Endothelial cell of umbilical vein (primary cell): ENCODE measurements around the gene MFRP. TPM values are rescaled to one million over a fixed set of nuclear protein-coding genes. Genes with fewer than 3 reads are reported as not detected.

Experiments used
- BruUV-seq: library from RNA; stranded (reverse); fragments of 400-500 nt; replicated peaks from 2 replicates; lab custom pipeline; 2021; lab: Mats Ljungman, UMichigan
- CTCF ChIA-PET: fragments of 300-600, 350-600 bp; sonication (Branson Sonifier 250); formaldehyde crosslinking; loops from one replicate; lab custom pipeline; 2021; ENCODE audit warnings: antibody characterized with exemption, inconsistent platforms; lab: Charles Lee
- POLR2A ChIA-PET: fragments of 300-600, 350-600 bp; sonication (Branson Sonifier 250); formaldehyde crosslinking; loops from one replicate; lab custom pipeline; 2021; ENCODE audit warnings: antibody characterized with exemption, inconsistent platforms; lab: Charles Lee
- DNase-seq: peaks from one replicate; pipeline ENCODE4 v3.0.0-alpha.2; 2011; ENCODE audit warnings: low read depth, low spot score
- FAIRE-seq: peaks from 2 replicates; lab custom pipeline; 2011; peaks lifted over from hg19 to GRCh38; lab: Jason Lieb, UNC
- H2AFZ ChIP-seq: 2 replicates; pipeline ENCODE4 v1.6.0; 2012; ENCODE audit warnings: low read depth, low read length, control low read depth, inconsistent platforms
- H3K27ac ChIP-seq: 2 replicates; pipeline ENCODE4 v1.5.1; 2011; ENCODE audit warnings: low read depth, mild to moderate bottlenecking, control low read depth, low read length, moderate library complexity; ENCODE audit not compliant: insufficient read depth
- H3K27me3 ChIP-seq, 2 experiments: 2 replicates each; pipeline versions ENCODE4 v1.6.0 to v1.6.1; 2011; ENCODE audit warnings: low read length in 2 of 2, mixed read lengths in 1 of 2; ENCODE audit not compliant: control insufficient read depth in 2 of 2, insufficient read depth in 2 of 2
- H3K36me3 ChIP-seq, 2 experiments: 2 replicates in 1 of 2; 3 replicates in 1 of 2; pipeline ENCODE4 v1.5.1; 2011; ENCODE audit warnings: low read length in 2 of 2, mild to moderate bottlenecking in 1 of 2, moderate library complexity in 1 of 2; ENCODE audit not compliant: control insufficient read depth in 2 of 2, insufficient read depth in 2 of 2; ENCODE audit errors: extremely low read depth in 1 of 2
- H3K4me1 ChIP-seq: 3 replicates; pipeline ENCODE4 v1.5.1; 2011; ENCODE audit warnings: mild to moderate bottlenecking, low read length; ENCODE audit not compliant: control insufficient read depth, insufficient read depth; ENCODE audit errors: extremely low read depth
- H3K4me2 ChIP-seq: 2 replicates; pipeline ENCODE4 v1.6.1; 2011; ENCODE audit warnings: low read length, control low read depth, mixed read lengths; ENCODE audit not compliant: insufficient read depth
- H3K4me3 ChIP-seq, 3 experiments: fragments of 200-600 bp in 1 of 3; sonication (generic), shearing (Covaris generic) in 1 of 3; replicated peaks in 1 of 3; 2 replicates each; pipeline ENCODE4 v1.5.1; 2011 to 2016; ENCODE audit warnings: control low read depth in 3 of 3, low read length in 3 of 3, mild to moderate bottlenecking in 2 of 3, inconsistent platforms in 1 of 3, low read depth in 1 of 3, moderate library complexity in 1 of 3; ENCODE audit not compliant: insufficient read depth in 1 of 3
- H3K79me2 ChIP-seq: 2 replicates; pipeline ENCODE4 v1.6.0; 2012; ENCODE audit warnings: low read length, inconsistent platforms; ENCODE audit not compliant: control insufficient read depth, insufficient read depth
- H3K9ac ChIP-seq: replicated peaks from 2 replicates; pipeline ENCODE3; 2011; ENCODE audit warnings: low read length, control low read depth; ENCODE audit not compliant: insufficient read depth; ENCODE audit errors: extremely low read depth
- H3K9me1 ChIP-seq: replicated peaks from 3 replicates; pipeline ENCODE4 v1.6.0; 2011; ENCODE audit warnings: mild to moderate bottlenecking, low read length; ENCODE audit not compliant: control insufficient read depth, insufficient read depth; ENCODE audit errors: extremely low read depth
- H3K9me3 ChIP-seq: replicated peaks from 2 replicates; pipeline ENCODE4 v1.5.1; 2012; ENCODE audit warnings: low read length, inconsistent platforms; ENCODE audit not compliant: control insufficient read depth, insufficient read depth
- H4K20me1 ChIP-seq: replicated peaks from 2 replicates; pipeline ENCODE3; 2011; ENCODE audit warnings: mild to moderate bottlenecking, low read length; ENCODE audit not compliant: control insufficient read depth, insufficient read depth; ENCODE audit errors: extremely low read depth
- CTCF ChIP-seq, 2 donors: IDR thresholded peaks; 1 replicate in 1 of 2; 2 replicates in 1 of 2; pipeline ENCODE4 v1.5.1; 2011; ENCODE audit warnings: low read length in 2 of 2, mild to moderate bottlenecking in 2 of 2, moderate library complexity in 2 of 2, control low read depth in 1 of 2, inconsistent platforms in 1 of 2, low read depth in 1 of 2; ENCODE audit not compliant: insufficient read depth in 1 of 2; ENCODE audit errors: extremely low read depth in 1 of 2
- EZH2 ChIP-seq: IDR thresholded peaks from 2 replicates; pipeline ENCODE4 v1.6.1; 2012; ENCODE audit warnings: borderline replicate concordance, low read depth, mild to moderate bottlenecking, moderate library complexity, low read length, inconsistent platforms; ENCODE audit not compliant: severe bottlenecking
- FOS ChIP-seq: IDR thresholded peaks from 2 replicates; pipeline ENCODE4 v1.6.1; 2011; ENCODE audit warnings: mild to moderate bottlenecking, low read length, moderate library complexity, borderline replicate concordance; ENCODE audit not compliant: insufficient read depth
- GATA2 ChIP-seq: IDR thresholded peaks from 2 replicates; pipeline ENCODE4 v1.7.0; 2011; ENCODE audit warnings: low read depth, mild to moderate bottlenecking, moderate library complexity, mixed read lengths, low read length; ENCODE audit not compliant: insufficient read length, insufficient read depth
- JUN ChIP-seq: IDR thresholded peaks from 2 replicates; pipeline ENCODE4 v1.6.1; 2011; ENCODE audit warnings: borderline replicate concordance, low read depth; ENCODE audit not compliant: insufficient read length, insufficient read depth
- MYC ChIP-seq: IDR thresholded peaks from one replicate; pipeline ENCODE4 v1.6.1; 2011; ENCODE audit warnings: mild to moderate bottlenecking, low read depth, low read length
- POLR2A ChIP-seq: IDR thresholded peaks from 2 replicates; pipeline ENCODE4 v1.6.1; 2012; ENCODE audit warnings: low read depth, mild to moderate bottlenecking, control low read depth, low read length
- POLR2AphosphoS5 ChIP-seq: IDR thresholded peaks from 2 replicates; pipeline ENCODE4 v1.6.1; 2012; ENCODE audit warnings: low read depth, mild to moderate bottlenecking, control low read depth, low read length, moderate library complexity; ENCODE audit not compliant: insufficient read depth
- dilution Hi-C: fragments of 300-500 bp; cut with MboI; formaldehyde crosslinking; loops from one replicate; pipeline ENCODE4 v1.15.0; 2019; ENCODE audit warnings: low sequenced_read_pairs; ENCODE audit not compliant: extremely low pct_ligation_motif_present
- intact Hi-C: fragments of 100-400 bp; cut with micrococcal nuclease; formaldehyde crosslinking; loops from one replicate; pipeline ENCODE4 v1.10.0; 2022
- polyA plus RNA-seq, 4 experiments: library from polyadenylated mRNA; depleted of rRNA in 3 of 4; stranded (reverse) in 3 of 4; unstranded in 1 of 4; fragments of >200 nt; gene quantifications; 2 replicates each; pipeline versions ENCODE4 v1.2.1 to v1.2.3, GENCODE V29; 2011 to 2012; ENCODE audit warnings: missing spikeins in 1 of 4
- total RNA-seq: library from RNA; stranded (reverse); gene quantifications from 2 replicates; pipeline ENCODE4 v1.2.3, GENCODE V29; 2021
- TF ChIP-seq, protein P1 (sequence below): IDR thresholded peaks from 2 replicates; pipeline ENCODE4 v1.6.1; 2011; ENCODE audit not compliant: insufficient read depth, insufficient read length

The MFRP gene
- total and polyA plus RNA-seq, 2 donors (not counting 3 experiments of a cell fraction or from before 2014, with no cell fraction given), result 0.08 TPM; not detected in 1

DNA sequence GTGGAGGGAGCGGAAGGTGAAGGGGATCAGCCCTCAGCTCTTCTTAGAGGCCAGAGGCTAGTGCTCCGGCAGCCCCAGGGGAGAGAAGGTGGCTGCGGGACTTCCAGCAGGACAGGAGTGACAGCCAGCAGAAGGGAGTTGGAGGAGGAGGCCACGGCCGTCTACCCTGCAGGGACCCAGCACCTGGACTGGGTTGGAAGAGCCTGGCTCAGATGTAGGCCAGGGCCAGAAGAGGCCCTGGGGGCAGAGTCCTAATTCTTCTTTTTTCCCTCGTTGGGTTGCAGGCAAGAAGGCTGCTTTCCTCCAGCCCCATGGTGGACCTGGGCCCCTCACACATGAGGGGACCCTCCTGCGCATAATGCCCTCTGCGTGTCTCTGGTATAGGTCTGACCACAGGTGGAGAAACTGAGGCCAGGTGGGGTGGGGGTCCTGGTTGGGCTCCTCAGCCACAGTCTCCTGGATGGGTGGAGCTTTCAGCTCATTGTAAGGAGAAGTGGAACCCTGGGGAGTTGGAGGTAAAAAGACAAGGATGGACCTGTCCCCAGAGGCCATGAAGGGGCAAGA is 27.3 kb downstream of the MFRP start:
- Histone ChIP-seq H3K79me2 (peaks cover 33% of the 10 kb centered on the region), H2AFZ (no peak overlapping the region), H3K36me3 (peaks cover 3 to 9% of the 10 kb centered on the region in 2 experiments), H3K9me3 (no peaks in the 10 kb centered on the region), H3K4me3 (no peak overlapping the region), H3K4me2 (peak overlapping the region; percentile 6), H4K20me1 (no peaks in the 10 kb centered on the region), H3K4me1 (peaks cover 61% of the 10 kb centered on the region), H3K27ac (peak overlapping the region; percentile 93), H3K9me1 (no peaks in the 10 kb centered on the region), H3K27me3 (no peaks in the 10 kb centered on the region), H3K9ac (peak overlapping the region; percentile 61)
- TSS peak; percentile 16 for BruUV-seq
- intact Hi-C loops (loop anchor here (5.0 kb wide), 2 partner anchors 252 to 407 kb away; partner anchors contain the start of gene VPS11), dilution Hi-C loops (no loop called here)
- TF ChIP-seq MYC, result no peak
- TF ChIP-seq, protein P1, sequence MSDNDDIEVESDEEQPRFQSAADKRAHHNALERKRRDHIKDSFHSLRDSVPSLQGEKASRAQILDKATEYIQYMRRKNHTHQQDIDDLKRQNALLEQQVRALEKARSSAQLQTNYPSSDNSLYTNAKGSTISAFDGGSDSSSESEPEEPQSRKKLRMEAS, result no peak
- peak; percentile 15 for TF ChIP-seq POLR2A
- DNase-seq (no peak), FAIRE-seq (no peak)
- ChIA-PET POLR2A (interaction anchor here (0.6 to 2.6 kb wide), 5 partner anchors 11 to 224 kb away, joined by 6 to 18 read pairs (median 10); partner anchors contain the start of gene C1QTNF5), CTCF (interaction anchor here (0.7 to 15.9 kb wide), 5 partner anchors 12 to 225 kb away, joined by 3 to 301 read pairs (median 17); partner anchors contain the start of genes C1QTNF5 and CBL)

DNA sequence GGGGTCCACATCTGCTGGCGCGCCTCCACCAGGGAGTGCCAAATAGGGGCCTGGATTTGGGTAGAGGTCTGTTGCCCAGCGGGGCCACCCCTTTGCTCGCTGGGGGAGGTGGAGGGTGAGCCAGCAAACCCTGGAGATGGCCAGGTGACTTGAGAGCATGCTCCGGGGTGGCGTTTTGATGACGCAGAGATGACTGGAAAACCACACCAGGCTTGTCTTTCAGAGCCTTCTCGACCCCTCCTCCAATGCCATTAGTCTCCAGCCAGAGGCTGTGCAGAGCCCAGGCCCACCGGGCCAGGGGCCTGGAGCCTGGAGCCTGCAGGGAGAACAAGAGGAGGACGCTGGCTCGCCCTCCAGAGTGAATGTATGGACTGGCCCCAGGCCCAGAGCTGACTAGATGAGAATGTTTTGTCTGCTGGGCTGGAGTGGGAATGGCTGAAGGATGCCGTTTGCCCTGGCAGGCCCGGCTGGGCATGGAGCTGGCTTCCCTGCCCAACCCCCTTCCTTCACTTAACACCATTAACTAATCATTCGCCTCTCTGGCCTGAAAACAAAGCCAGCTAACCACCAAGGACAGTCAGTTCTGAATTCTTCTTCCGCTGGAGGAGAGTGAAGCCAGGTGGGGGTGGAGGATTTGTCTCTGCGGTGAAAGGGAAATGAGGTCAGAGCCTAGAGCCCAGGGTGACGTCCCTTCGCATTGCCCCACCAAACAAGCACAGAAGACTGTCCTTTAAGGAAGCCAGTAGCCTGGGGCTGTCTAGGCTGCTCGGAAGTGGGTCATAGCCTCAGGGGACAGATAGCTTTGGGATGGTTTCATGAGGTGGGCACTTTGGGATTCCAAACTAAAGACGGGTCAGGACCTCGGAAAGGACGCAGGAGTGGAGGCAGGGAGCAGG is 28.0 kb downstream of the MFRP start:
- Histone ChIP-seq H3K36me3 (peaks cover 3 to 12% of the 10 kb centered on the region in 2 experiments), H3K4me2 (peak overlapping the region; percentile 6), H3K9me1 (no peaks in the 10 kb centered on the region), H3K9me3 (no peaks in the 10 kb centered on the region), H3K9ac (peak overlapping the region; percentile 61), H4K20me1 (no peaks in the 10 kb centered on the region), H3K79me2 (peaks cover 40% of the 10 kb centered on the region), H3K27ac (peak overlapping the region; percentile 93), H3K4me1 (peaks cover 67% of the 10 kb centered on the region), H3K27me3 (no peaks in the 10 kb centered on the region), H2AFZ (no peak overlapping the region), H3K4me3 (no peak overlapping the region)
- dilution Hi-C loops, result no loop called here
- ChIA-PET POLR2A (interaction anchor here (1.1 to 2.6 kb wide), 4 partner anchors 10 to 224 kb away, joined by 9 to 18 read pairs (median 14); partner anchors contain the start of gene C1QTNF5), CTCF (interaction anchor here (0.7 to 15.9 kb wide), 5 partner anchors 11 to 224 kb away, joined by 3 to 301 read pairs (median 17); partner anchors contain the start of genes C1QTNF5 and CBL)
- intact Hi-C loops, result loop anchor here (5.0 kb wide), 2 partner anchors 251 to 406 kb away; partner anchors contain the start of gene VPS11
- FAIRE-seq (peak; percentile 97), DNase-seq (peak; percentile 81)
- TF ChIP-seq EZH2 (no peak), POLR2A (peak; percentile 66), FOS (peak; percentile 49), POLR2AphosphoS5 (peak; percentile 85), CTCF (IDR thresholded peaks at IDR 0.05; ENCODE audit: extremely low read depth in 1 of 2, insufficient read depth in 1 of 2, low read depth in 1 of 2, low read length in 2 of 2) (no peak), GATA2 (peak; percentile 36), MYC (no peak), JUN (peak; percentile 38)
- TF ChIP-seq, protein P1, result no peak
- no TSS peak for BruUV-seq
